ENCODE results near the gene SPRR2B. TPM values are rescaled to one million over a fixed set of nuclear protein-coding genes. Genes with fewer than 3 reads are reported as not detected.
"Not testable (repeated sequence)": the region's sequence is repeated elsewhere in the genome, so short reads cannot be mapped to it uniquely, and the experiment has no call there.

Gene SPRR2B
- total and polyA plus RNA-seq, 2 of the 4 experiments (the other 2 are of a cell fraction): not detected

DNA sequence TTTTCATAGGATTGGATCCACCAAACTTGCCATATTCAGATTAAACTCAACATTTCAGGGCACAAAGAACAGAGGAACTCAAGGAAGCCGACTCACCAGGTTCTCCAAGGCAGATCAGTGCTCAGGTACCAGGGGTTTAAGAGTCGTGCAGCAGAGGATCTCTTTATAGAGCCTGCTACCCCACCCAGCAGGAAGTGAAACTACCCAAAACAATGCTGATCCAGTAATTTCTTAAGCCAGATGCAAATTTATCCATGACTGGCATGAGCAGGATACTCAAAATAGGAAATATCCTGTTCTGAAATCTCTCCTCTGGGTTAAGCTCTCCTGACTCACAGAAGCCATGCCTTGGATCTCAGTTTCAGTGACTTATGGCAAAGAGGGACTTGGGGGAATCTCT is 14.0 kb downstream of the SPRR2B start, which contains the start of gene SPRR2A:
TSS of gene SPRR2A (minus strand) at position 138 of the 400 bp plus-strand sequence. CDS start 777 bp downstream, outside the sequence.
- no peaks in the 10 kb centered on the region for H3K4me1 ChIP-seq (ENCODE audit: control insufficient read depth, insufficient read depth, low read length)
- CTCF ChIA-PET: no interaction called here
- no peak within 1 kb of the TSS for H2BK15ac ChIP-seq (ENCODE audit: low read depth, low read length)
- H3K4me3 ChIP-seq (ENCODE audit: insufficient read depth, low read depth, low read length): no peak within 1 kb of the TSS
- H4K91ac ChIP-seq (ENCODE audit: insufficient read depth, low read depth, low read length): no peak within 1 kb of the TSS
- in situ Hi-C loops (cut with MboI; ENCODE audit: low sequenced_read_pairs): no loop called here
- no peak within 1 kb of the TSS for H2AK5ac ChIP-seq (ENCODE audit: low read depth, low read length)
- intact Hi-C loops (cut with micrococcal nuclease): no loop called here
- no peak within 1 kb of the TSS for H3K9ac ChIP-seq (ENCODE audit: low read depth, low read length)
- no peak within 1 kb of the TSS for H4K5ac ChIP-seq (ENCODE audit: low read depth, low read length)
- H3K36me3 ChIP-seq (ENCODE audit: control insufficient read depth, insufficient read depth, low read length): no peaks in the 10 kb centered on the region
- no peak for ATAC-seq (ENCODE audit: low read depth)
- H2AFZ ChIP-seq (replicated peaks; ENCODE audit: low read length, poor library complexity): no peak within 1 kb of the TSS
- no peak within 1 kb of the TSS for H2BK5ac ChIP-seq (ENCODE audit: low read depth, low read length, poor library complexity, severe bottlenecking)
- no peak within 1 kb of the TSS for H2BK20ac ChIP-seq (ENCODE audit: low read depth, low read length)
- POLR2A ChIA-PET (ENCODE audit: unreplicated experiment): no interaction called here
- H3K9me1 ChIP-seq (ENCODE audit: insufficient read depth, low read length): no peaks in the 10 kb centered on the region
- no peak for DNase-seq
- no CpG with 5 or more reads among the region's 2 CpGs for WGBS, 2 experiments (ENCODE audit: extremely low coverage in 2 of 2, insufficient read length in 1 of 2)
- no peaks in the 10 kb centered on the region for H4K20me1 ChIP-seq (ENCODE audit: insufficient read depth, low read length)
- no peak within 1 kb of the TSS for H2BK120ac ChIP-seq (ENCODE audit: low read depth, low read length)
- H3K4me2 ChIP-seq (ENCODE audit: low read depth, low read length): no peak within 1 kb of the TSS
- no peak within 1 kb of the TSS for H3K27ac ChIP-seq (ENCODE audit: insufficient read depth, low read length)
- no peak within 1 kb of the TSS for H3K14ac ChIP-seq (replicated peaks; ENCODE audit: low read depth, low read length)
- no peaks in the 10 kb centered on the region for H3K79me1 ChIP-seq (ENCODE audit: low read depth in 1 of 2, low read length in 2 of 2)
- no peak within 1 kb of the TSS for H3K4ac ChIP-seq (ENCODE audit: low read depth, low read length)
- no peak within 1 kb of the TSS for H3K23ac ChIP-seq (ENCODE audit: low read depth, low read length)
- BruUV-seq (replicated peaks): no TSS peak
- H2AK9ac ChIP-seq (replicated peaks; ENCODE audit: low read depth, low read length, poor library complexity): no peak within 1 kb of the TSS
- H4K8ac ChIP-seq (ENCODE audit: low read depth in 2 of 2, low read length in 2 of 2): no peak within 1 kb of the TSS
- H3K9me3 ChIP-seq (ENCODE audit: control insufficient read depth, insufficient read depth, low read length): no peaks in the 10 kb centered on the region
- H3K18ac ChIP-seq (ENCODE audit: low read depth, low read length): no peak within 1 kb of the TSS
- no peaks in the 10 kb centered on the region for H3K27me3 ChIP-seq (ENCODE audit: control insufficient read depth, insufficient read depth, low read length)
- H3K56ac ChIP-seq (ENCODE audit: extremely low read depth, insufficient read depth, low read length): no peak within 1 kb of the TSS
- TF ChIP-seq ELK1 (IDR thresholded peaks at IDR 0.05; ENCODE audit: borderline replicate concordance, low read depth, low read length) (no peak), RAD21 (IDR thresholded peaks at IDR 0.05; ENCODE audit: low read length) (no peak), RFX5 (IDR thresholded peaks at IDR 0.05; ENCODE audit: low read depth, low read length) (no peak), POLR2A (IDR thresholded peaks at IDR 0.05; ENCODE audit: low read depth, low read length) (no peak), FOS (IDR thresholded peaks at IDR 0.05; ENCODE audit: low read depth, low read length) (no peak)
- TF ChIP-seq, protein P1, sequence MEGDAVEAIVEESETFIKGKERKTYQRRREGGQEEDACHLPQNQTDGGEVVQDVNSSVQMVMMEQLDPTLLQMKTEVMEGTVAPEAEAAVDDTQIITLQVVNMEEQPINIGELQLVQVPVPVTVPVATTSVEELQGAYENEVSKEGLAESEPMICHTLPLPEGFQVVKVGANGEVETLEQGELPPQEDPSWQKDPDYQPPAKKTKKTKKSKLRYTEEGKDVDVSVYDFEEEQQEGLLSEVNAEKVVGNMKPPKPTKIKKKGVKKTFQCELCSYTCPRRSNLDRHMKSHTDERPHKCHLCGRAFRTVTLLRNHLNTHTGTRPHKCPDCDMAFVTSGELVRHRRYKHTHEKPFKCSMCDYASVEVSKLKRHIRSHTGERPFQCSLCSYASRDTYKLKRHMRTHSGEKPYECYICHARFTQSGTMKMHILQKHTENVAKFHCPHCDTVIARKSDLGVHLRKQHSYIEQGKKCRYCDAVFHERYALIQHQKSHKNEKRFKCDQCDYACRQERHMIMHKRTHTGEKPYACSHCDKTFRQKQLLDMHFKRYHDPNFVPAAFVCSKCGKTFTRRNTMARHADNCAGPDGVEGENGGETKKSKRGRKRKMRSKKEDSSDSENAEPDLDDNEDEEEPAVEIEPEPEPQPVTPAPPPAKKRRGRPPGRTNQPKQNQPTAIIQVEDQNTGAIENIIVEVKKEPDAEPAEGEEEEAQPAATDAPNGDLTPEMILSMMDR (conservative IDR thresholded peaks at IDR 0.05; ENCODE audit: low read depth, low read length): no peak
- dilution Hi-C loops (cut with HindIII; ENCODE audit: low sequenced_read_pairs, unreplicated experiment): no loop called here

DNA sequence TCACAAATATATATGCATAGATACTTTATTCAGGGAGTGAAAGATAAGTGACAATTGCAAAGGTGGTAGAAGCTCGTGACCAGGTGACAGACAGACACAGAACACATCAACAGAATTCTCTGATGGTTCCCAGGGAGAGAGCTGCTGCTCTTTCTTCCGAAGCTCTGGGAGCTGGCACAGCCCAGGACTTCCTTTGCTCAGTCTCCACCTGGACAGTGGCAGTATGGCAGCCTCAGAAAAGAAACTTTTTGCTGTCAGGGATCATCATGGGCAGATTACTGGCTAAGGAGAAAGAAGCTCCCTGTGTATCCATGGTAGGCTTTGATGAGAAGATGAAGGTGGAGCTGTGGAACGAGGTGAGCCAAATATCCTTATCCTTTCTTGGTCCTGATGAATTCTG is 15.3 kb downstream of the SPRR2B start:
- H4K91ac ChIP-seq (ENCODE audit: insufficient read depth, low read depth, low read length); H3K4me2 ChIP-seq (ENCODE audit: low read depth, low read length); H2BK120ac ChIP-seq (ENCODE audit: low read depth, low read length); H3K56ac ChIP-seq (ENCODE audit: extremely low read depth, insufficient read depth, low read length); H2AFZ ChIP-seq (replicated peaks; ENCODE audit: low read length, poor library complexity); H2AK5ac ChIP-seq (ENCODE audit: low read depth, low read length); H2BK20ac ChIP-seq (ENCODE audit: low read depth, low read length); H3K14ac ChIP-seq (replicated peaks; ENCODE audit: low read depth, low read length); H2BK5ac ChIP-seq (ENCODE audit: low read depth, low read length, poor library complexity, severe bottlenecking); H3K4ac ChIP-seq (ENCODE audit: low read depth, low read length); H4K8ac ChIP-seq (ENCODE audit: low read depth in 2 of 2, low read length in 2 of 2); BruUV-seq (replicated peaks); intact Hi-C loops (cut with micrococcal nuclease); H3K9ac ChIP-seq (ENCODE audit: low read depth, low read length); H4K20me1 ChIP-seq (ENCODE audit: insufficient read depth, low read length); dilution Hi-C loops (cut with HindIII; ENCODE audit: low sequenced_read_pairs, unreplicated experiment); H2BK15ac ChIP-seq (ENCODE audit: low read depth, low read length); H3K36me3 ChIP-seq (ENCODE audit: control insufficient read depth, insufficient read depth, low read length); H3K4me1 ChIP-seq (ENCODE audit: control insufficient read depth, insufficient read depth, low read length); DNase-seq; H3K79me1 ChIP-seq (ENCODE audit: low read depth in 1 of 2, low read length in 2 of 2); POLR2A ChIA-PET (ENCODE audit: unreplicated experiment); H3K9me3 ChIP-seq (ENCODE audit: control insufficient read depth, insufficient read depth, low read length); H3K4me3 ChIP-seq (ENCODE audit: insufficient read depth, low read depth, low read length); H3K9me1 ChIP-seq (ENCODE audit: insufficient read depth, low read length); H3K23ac ChIP-seq (ENCODE audit: low read depth, low read length); H3K18ac ChIP-seq (ENCODE audit: low read depth, low read length); H4K5ac ChIP-seq (ENCODE audit: low read depth, low read length); H3K27me3 ChIP-seq (ENCODE audit: control insufficient read depth, insufficient read depth, low read length); in situ Hi-C loops (cut with MboI; ENCODE audit: low sequenced_read_pairs); H2AK9ac ChIP-seq (replicated peaks; ENCODE audit: low read depth, low read length, poor library complexity); CTCF ChIA-PET; ATAC-seq (ENCODE audit: low read depth); H3K27ac ChIP-seq (ENCODE audit: insufficient read depth, low read length): not testable (repeated sequence)
- no CpG with 5 or more reads among the region's 3 CpGs for WGBS, 2 experiments (ENCODE audit: extremely low coverage in 2 of 2, insufficient read length in 1 of 2)

All from IMR-90 (cell line).